ENCODE results near the gene IGFALS.
A peak's percentile ranks its signal among the peaks of the same experiment; 100 is the strongest.

Gene IGFALS

GRCh38 chr16:1823821-1824220 is 30.3 kb upstream of the IGFALS start:
- H3K4ac ChIP-seq (ENCODE audit: low read depth in 1 of 2, low read length in 2 of 2): peak overlapping the region in 1 of 2 experiments; percentile 29
- no peaks in the 10 kb centered on the region for H3K27me3 ChIP-seq (ENCODE audit: control insufficient read depth in 1 of 2, insufficient read depth in 1 of 2, low read length in 2 of 2)
- H2BK12ac ChIP-seq (ENCODE audit: low read length in 2 of 2): no peak overlapping the region
- no peak overlapping the region for H3K14ac ChIP-seq (ENCODE audit: low read length in 2 of 2)
- no peak overlapping the region for H2BK5ac ChIP-seq (ENCODE audit: low read depth, low read length, poor library complexity, severe bottlenecking)
- peaks cover 21 to 40% of the 10 kb centered on the region in 2 experiments for H3K36me3 ChIP-seq (ENCODE audit: control insufficient read depth in 1 of 2, insufficient read depth in 2 of 2, low read depth in 1 of 2, low read length in 2 of 2)
- no peak overlapping the region for H3K27ac ChIP-seq (ENCODE audit: low read length, poor library complexity, severe bottlenecking)
- H3K4me1 ChIP-seq (ENCODE audit: control insufficient read depth, insufficient read depth, low read depth, low read length): peaks cover 14% of the 10 kb centered on the region
- H3K9ac ChIP-seq (ENCODE audit: low read length): peak overlapping the region; percentile 38
- no peak overlapping the region for H2BK15ac ChIP-seq (ENCODE audit: low read depth, poor library complexity, severe bottlenecking)
- H2AFZ ChIP-seq (ENCODE audit: low read depth, low read length): no peak overlapping the region
- H3K79me1 ChIP-seq (replicated peaks; ENCODE audit: low read length, poor library complexity, severe bottlenecking): peaks cover 36% of the 10 kb centered on the region
- peak overlapping the region in 1 of 2 experiments; percentile 56 for H3K23ac ChIP-seq (ENCODE audit: low read length in 2 of 2)
- H3K4me2 ChIP-seq (ENCODE audit: low read length, poor library complexity, severe bottlenecking): no peak overlapping the region
- no peak overlapping the region for H4K8ac ChIP-seq (ENCODE audit: low read length)
- WGBS: 61% methylated on average over 9 of the region's 9 CpGs
- H4K91ac ChIP-seq (ENCODE audit: low read length): no peak overlapping the region
- no peak overlapping the region for H2BK120ac ChIP-seq (ENCODE audit: low read depth, low read length)
- no peaks in the 10 kb centered on the region for H3K9me3 ChIP-seq (ENCODE audit: control insufficient read depth, low read length)
- no peak overlapping the region for H3K4me3 ChIP-seq (ENCODE audit: insufficient read depth in 1 of 2, low read depth in 1 of 2, low read length in 2 of 2)
- peak; percentile 50 for DNase-seq
- H3K18ac ChIP-seq (ENCODE audit: low read depth in 1 of 2, low read length in 2 of 2): no peak overlapping the region
- H2AK5ac ChIP-seq (ENCODE audit: low read length, severe bottlenecking): no peak overlapping the region

GRCh38 chr16:1822801-1823200 is 29.3 kb upstream of the IGFALS start:
- Histone ChIP-seq H3K23ac (ENCODE audit: low read length in 2 of 2) (no peak overlapping the region), H3K27me3 (ENCODE audit: control insufficient read depth in 1 of 2, insufficient read depth in 1 of 2, low read length in 2 of 2) (no peaks in the 10 kb centered on the region), H3K36me3 (ENCODE audit: control insufficient read depth in 1 of 2, insufficient read depth in 2 of 2, low read depth in 1 of 2, low read length in 2 of 2) (peaks cover 20 to 50% of the 10 kb centered on the region in 2 experiments), H2AFZ (ENCODE audit: low read depth, low read length) (no peak overlapping the region), H2BK5ac (ENCODE audit: low read depth, low read length, poor library complexity, severe bottlenecking) (no peak overlapping the region), H3K9me3 (ENCODE audit: control insufficient read depth, low read length) (no peaks in the 10 kb centered on the region), H3K18ac (ENCODE audit: low read depth in 1 of 2, low read length in 2 of 2) (no peak overlapping the region), H3K79me1 (replicated peaks; ENCODE audit: low read length, poor library complexity, severe bottlenecking) (peaks cover 38% of the 10 kb centered on the region), H3K14ac (ENCODE audit: low read length in 2 of 2) (no peak overlapping the region), H3K27ac (ENCODE audit: low read length, poor library complexity, severe bottlenecking) (no peak overlapping the region), H3K4me2 (ENCODE audit: low read length, poor library complexity, severe bottlenecking) (no peak overlapping the region), H4K91ac (ENCODE audit: low read length) (no peak overlapping the region), H2AK5ac (ENCODE audit: low read length, severe bottlenecking) (no peak overlapping the region), H3K9ac (ENCODE audit: low read length) (no peak overlapping the region), H3K4ac (ENCODE audit: low read depth in 1 of 2, low read length in 2 of 2) (no peak overlapping the region), H3K4me1 (ENCODE audit: control insufficient read depth, insufficient read depth, low read depth, low read length) (peaks cover 14% of the 10 kb centered on the region), H2BK15ac (ENCODE audit: low read depth, poor library complexity, severe bottlenecking) (no peak overlapping the region), H2BK120ac (ENCODE audit: low read depth, low read length) (no peak overlapping the region), H2BK12ac (ENCODE audit: low read length in 2 of 2) (no peak overlapping the region), H4K8ac (ENCODE audit: low read length) (no peak overlapping the region), H3K4me3 (ENCODE audit: insufficient read depth in 1 of 2, low read depth in 1 of 2, low read length in 2 of 2) (no peak overlapping the region)
- DNase-seq: no peak
- 99% methylated on average over 16 of the region's 16 CpGs for WGBS

- Histone ChIP-seq H3K27me3 (ENCODE audit: control insufficient read depth in 1 of 2, insufficient read depth in 1 of 2, low read length in 2 of 2) (no peaks in the 10 kb centered on the region), H3K4me1 (ENCODE audit: control insufficient read depth, insufficient read depth, low read depth, low read length) (peaks cover 14% of the 10 kb centered on the region), H3K18ac (ENCODE audit: low read depth in 1 of 2, low read length in 2 of 2) (no peak overlapping the region), H2BK15ac (ENCODE audit: low read depth, poor library complexity, severe bottlenecking) (no peak overlapping the region), H2AFZ (ENCODE audit: low read depth, low read length) (no peak overlapping the region), H3K9me3 (ENCODE audit: control insufficient read depth, low read length) (no peaks in the 10 kb centered on the region), H3K23ac (ENCODE audit: low read length in 2 of 2) (no peak overlapping the region), H2BK5ac (ENCODE audit: low read depth, low read length, poor library complexity, severe bottlenecking) (no peak overlapping the region), H4K8ac (ENCODE audit: low read length) (no peak overlapping the region), H4K91ac (ENCODE audit: low read length) (no peak overlapping the region), H3K27ac (ENCODE audit: low read length, poor library complexity, severe bottlenecking) (no peak overlapping the region), H2BK12ac (ENCODE audit: low read length in 2 of 2) (no peak overlapping the region), H3K14ac (ENCODE audit: low read length in 2 of 2) (no peak overlapping the region), H3K9ac (ENCODE audit: low read length) (no peak overlapping the region), H3K79me1 (replicated peaks; ENCODE audit: low read length, poor library complexity, severe bottlenecking) (peaks cover 43% of the 10 kb centered on the region), H2BK120ac (ENCODE audit: low read depth, low read length) (no peak overlapping the region), H3K4me3 (ENCODE audit: insufficient read depth in 1 of 2, low read depth in 1 of 2, low read length in 2 of 2) (no peak overlapping the region), H3K36me3 (ENCODE audit: control insufficient read depth in 1 of 2, insufficient read depth in 2 of 2, low read depth in 1 of 2, low read length in 2 of 2) (peaks cover 20 to 58% of the 10 kb centered on the region in 2 experiments), H3K4ac (ENCODE audit: low read depth in 1 of 2, low read length in 2 of 2) (no peak overlapping the region), H3K4me2 (ENCODE audit: low read length, poor library complexity, severe bottlenecking) (no peak overlapping the region), H2AK5ac (ENCODE audit: low read length, severe bottlenecking) (no peak overlapping the region)
- 97% methylated on average over 22 of the region's 24 CpGs for WGBS
- DNase-seq: no peak
Measured at GRCh38 chr16:1821861-1822611, 28.5 kb upstream of the IGFALS start.

- Histone ChIP-seq H3K4ac (ENCODE audit: low read depth in 1 of 2, low read length in 2 of 2) (no peak overlapping the region), H2BK15ac (ENCODE audit: low read depth, poor library complexity, severe bottlenecking) (no peak overlapping the region), H3K14ac (ENCODE audit: low read length in 2 of 2) (no peak overlapping the region), H3K4me1 (ENCODE audit: control insufficient read depth, insufficient read depth, low read depth, low read length) (peaks cover 12% of the 10 kb centered on the region), H2BK12ac (ENCODE audit: low read length in 2 of 2) (no peak overlapping the region), H3K18ac (ENCODE audit: low read depth in 1 of 2, low read length in 2 of 2) (no peak overlapping the region), H3K27ac (ENCODE audit: low read length, poor library complexity, severe bottlenecking) (no peak overlapping the region), H3K9me3 (ENCODE audit: control insufficient read depth, low read length) (no peaks in the 10 kb centered on the region), H3K9ac (ENCODE audit: low read length) (no peak overlapping the region), H2AK5ac (ENCODE audit: low read length, severe bottlenecking) (no peak overlapping the region), H4K91ac (ENCODE audit: low read length) (no peak overlapping the region), H3K23ac (ENCODE audit: low read length in 2 of 2) (no peak overlapping the region), H3K4me3 (ENCODE audit: insufficient read depth in 1 of 2, low read depth in 1 of 2, low read length in 2 of 2) (no peak overlapping the region), H3K4me2 (ENCODE audit: low read length, poor library complexity, severe bottlenecking) (no peak overlapping the region), H4K8ac (ENCODE audit: low read length) (no peak overlapping the region), H3K36me3 (ENCODE audit: control insufficient read depth in 1 of 2, insufficient read depth in 2 of 2, low read depth in 1 of 2, low read length in 2 of 2) (peaks cover 28 to 68% of the 10 kb centered on the region in 2 experiments), H2AFZ (ENCODE audit: low read depth, low read length) (no peak overlapping the region), H3K27me3 (ENCODE audit: control insufficient read depth in 1 of 2, insufficient read depth in 1 of 2, low read length in 2 of 2) (no peaks in the 10 kb centered on the region), H2BK5ac (ENCODE audit: low read depth, low read length, poor library complexity, severe bottlenecking) (no peak overlapping the region), H3K79me1 (replicated peaks; ENCODE audit: low read length, poor library complexity, severe bottlenecking) (peaks cover 43% of the 10 kb centered on the region), H2BK120ac (ENCODE audit: low read depth, low read length) (no peak overlapping the region)
- WGBS: 92% methylated on average over 12 of the region's 12 CpGs
- no peak for DNase-seq
Measured at GRCh38 chr16:1820946-1821290, 27.4 kb upstream of the IGFALS start.

All from mesenchymal stem cell (in vitro differentiated cells and primary cell).